ENCODE results near the gene CGN.

Gene CGN

GRCh38 chr1:151504252-151504651 is 6.9 kb upstream of the CGN start:
- H3K36me3 ChIP-seq (ENCODE audit: insufficient read depth, low read length): no peaks in the 10 kb centered on the region
- no peaks in the 10 kb centered on the region for H3K9me3 ChIP-seq (ENCODE audit: low read length)
- H3K27me3 ChIP-seq (ENCODE audit: insufficient read depth, low read length): no peaks in the 10 kb centered on the region
- no peak for TF ChIP-seq EZH2 (IDR thresholded peaks at IDR 0.05; ENCODE audit: borderline replicate concordance, low read length)
- TF ChIP-seq, protein P1, sequence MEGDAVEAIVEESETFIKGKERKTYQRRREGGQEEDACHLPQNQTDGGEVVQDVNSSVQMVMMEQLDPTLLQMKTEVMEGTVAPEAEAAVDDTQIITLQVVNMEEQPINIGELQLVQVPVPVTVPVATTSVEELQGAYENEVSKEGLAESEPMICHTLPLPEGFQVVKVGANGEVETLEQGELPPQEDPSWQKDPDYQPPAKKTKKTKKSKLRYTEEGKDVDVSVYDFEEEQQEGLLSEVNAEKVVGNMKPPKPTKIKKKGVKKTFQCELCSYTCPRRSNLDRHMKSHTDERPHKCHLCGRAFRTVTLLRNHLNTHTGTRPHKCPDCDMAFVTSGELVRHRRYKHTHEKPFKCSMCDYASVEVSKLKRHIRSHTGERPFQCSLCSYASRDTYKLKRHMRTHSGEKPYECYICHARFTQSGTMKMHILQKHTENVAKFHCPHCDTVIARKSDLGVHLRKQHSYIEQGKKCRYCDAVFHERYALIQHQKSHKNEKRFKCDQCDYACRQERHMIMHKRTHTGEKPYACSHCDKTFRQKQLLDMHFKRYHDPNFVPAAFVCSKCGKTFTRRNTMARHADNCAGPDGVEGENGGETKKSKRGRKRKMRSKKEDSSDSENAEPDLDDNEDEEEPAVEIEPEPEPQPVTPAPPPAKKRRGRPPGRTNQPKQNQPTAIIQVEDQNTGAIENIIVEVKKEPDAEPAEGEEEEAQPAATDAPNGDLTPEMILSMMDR (IDR thresholded peaks at IDR 0.05; ENCODE audit: low read length): no peak
- H3K4me3 ChIP-seq (ENCODE audit: low read depth, low read length, poor library complexity, severe bottlenecking): no peak overlapping the region
- no peaks in the 10 kb centered on the region for H3K4me1 ChIP-seq (ENCODE audit: insufficient read depth, low read length, severe bottlenecking)
- no peak overlapping the region for H3K4me2 ChIP-seq (ENCODE audit: low read length)
- H3K27ac ChIP-seq (ENCODE audit: low read depth, low read length, poor library complexity, severe bottlenecking): no peak overlapping the region
- no peaks in the 10 kb centered on the region for H4K20me1 ChIP-seq (ENCODE audit: insufficient read depth, low read length)
- H2AFZ ChIP-seq (ENCODE audit: low read length): no peak overlapping the region
- H3K79me2 ChIP-seq (ENCODE audit: insufficient read depth, low read length): no peaks in the 10 kb centered on the region
- H3K9ac ChIP-seq (ENCODE audit: low read length): no peak overlapping the region
- H3F3A ChIP-seq (ENCODE audit: insufficient read depth, low read length): no peaks in the 10 kb centered on the region
- no peaks in the 10 kb centered on the region for H3K9me2 ChIP-seq (ENCODE audit: low read depth, low read length)

DNA sequence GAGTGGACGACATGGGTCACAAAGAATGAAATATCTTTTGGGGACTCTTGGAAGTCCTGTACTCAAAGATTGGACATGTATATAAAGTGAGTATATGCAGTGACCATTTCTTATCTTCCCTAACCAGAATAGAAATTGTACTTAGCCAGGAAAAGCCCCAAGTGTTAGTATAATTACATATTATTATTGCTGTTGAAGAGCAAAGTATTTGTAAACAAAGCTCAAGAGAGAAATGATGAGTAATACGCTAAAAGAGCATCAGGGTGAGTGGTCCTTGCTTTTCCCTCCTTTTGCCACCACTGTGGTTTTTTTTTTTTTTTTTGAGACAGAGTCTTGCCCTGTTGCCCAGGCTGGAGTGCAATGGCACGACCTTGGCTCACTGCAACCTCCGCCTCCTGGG is 6.4 kb upstream of the CGN start:
- Histone ChIP-seq H3K27ac (ENCODE audit: low read depth, low read length, poor library complexity, severe bottlenecking) (no peak overlapping the region), H4K20me1 (ENCODE audit: insufficient read depth, low read length) (no peaks in the 10 kb centered on the region), H3K9ac (ENCODE audit: low read length) (no peak overlapping the region), H3K4me3 (ENCODE audit: low read depth, low read length, poor library complexity, severe bottlenecking) (no peak overlapping the region), H3K4me1 (ENCODE audit: insufficient read depth, low read length, severe bottlenecking) (no peaks in the 10 kb centered on the region), H3K9me2 (ENCODE audit: low read depth, low read length) (no peaks in the 10 kb centered on the region), H3K79me2 (ENCODE audit: insufficient read depth, low read length) (no peaks in the 10 kb centered on the region), H3K9me3 (ENCODE audit: low read length) (no peaks in the 10 kb centered on the region), H3K27me3 (ENCODE audit: insufficient read depth, low read length) (no peaks in the 10 kb centered on the region), H3F3A (ENCODE audit: insufficient read depth, low read length) (no peaks in the 10 kb centered on the region), H3K4me2 (ENCODE audit: low read length) (no peak overlapping the region), H2AFZ (ENCODE audit: low read length) (no peak overlapping the region), H3K36me3 (ENCODE audit: insufficient read depth, low read length) (no peaks in the 10 kb centered on the region)
- no peak for TF ChIP-seq EZH2 (IDR thresholded peaks at IDR 0.05; ENCODE audit: borderline replicate concordance, low read length)
- TF ChIP-seq, protein P1 (IDR thresholded peaks at IDR 0.05; ENCODE audit: low read length): no peak

- Histone ChIP-seq H3K79me2 (ENCODE audit: insufficient read depth, low read length) (no peaks in the 10 kb centered on the region), H3K27ac (ENCODE audit: low read depth, low read length, poor library complexity, severe bottlenecking) (no peak overlapping the region), H3F3A (ENCODE audit: insufficient read depth, low read length) (no peaks in the 10 kb centered on the region), H3K4me1 (ENCODE audit: insufficient read depth, low read length, severe bottlenecking) (peaks cover 21% of the 10 kb centered on the region), H3K9ac (ENCODE audit: low read length) (no peak overlapping the region), H3K9me2 (ENCODE audit: low read depth, low read length) (no peaks in the 10 kb centered on the region), H3K27me3 (ENCODE audit: insufficient read depth, low read length) (no peaks in the 10 kb centered on the region), H3K4me2 (ENCODE audit: low read length) (no peak overlapping the region), H3K36me3 (ENCODE audit: insufficient read depth, low read length) (no peaks in the 10 kb centered on the region), H3K4me3 (ENCODE audit: low read depth, low read length, poor library complexity, severe bottlenecking) (no peak overlapping the region), H3K9me3 (ENCODE audit: low read length) (no peaks in the 10 kb centered on the region), H4K20me1 (ENCODE audit: insufficient read depth, low read length) (no peaks in the 10 kb centered on the region), H2AFZ (ENCODE audit: low read length) (no peak overlapping the region)
- TF ChIP-seq EZH2 (IDR thresholded peaks at IDR 0.05; ENCODE audit: borderline replicate concordance, low read length): no peak
- TF ChIP-seq, protein P1 (IDR thresholded peaks at IDR 0.05; ENCODE audit: low read length): no peak
These were observed 2.4 kb upstream of the CGN start for GRCh38 chr1:151508833-151509232.
